ENCODE data around the gene EEF2KMT.
A peak's percentile ranks its signal among the peaks of the same experiment; 100 is the strongest.
"Not testable (repeated sequence)": the region's sequence is repeated elsewhere in the genome, so short reads cannot be mapped to it uniquely, and the experiment has no call there.

EEF2KMT gene, protein sequence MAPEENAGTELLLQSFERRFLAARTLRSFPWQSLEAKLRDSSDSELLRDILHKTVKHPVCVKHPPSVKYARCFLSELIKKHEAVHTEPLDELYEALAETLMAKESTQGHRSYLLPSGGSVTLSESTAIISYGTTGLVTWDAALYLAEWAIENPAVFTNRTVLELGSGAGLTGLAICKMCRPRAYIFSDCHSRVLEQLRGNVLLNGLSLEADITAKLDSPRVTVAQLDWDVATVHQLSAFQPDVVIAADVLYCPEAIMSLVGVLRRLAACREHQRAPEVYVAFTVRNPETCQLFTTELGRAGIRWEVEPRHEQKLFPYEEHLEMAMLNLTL

DNA sequence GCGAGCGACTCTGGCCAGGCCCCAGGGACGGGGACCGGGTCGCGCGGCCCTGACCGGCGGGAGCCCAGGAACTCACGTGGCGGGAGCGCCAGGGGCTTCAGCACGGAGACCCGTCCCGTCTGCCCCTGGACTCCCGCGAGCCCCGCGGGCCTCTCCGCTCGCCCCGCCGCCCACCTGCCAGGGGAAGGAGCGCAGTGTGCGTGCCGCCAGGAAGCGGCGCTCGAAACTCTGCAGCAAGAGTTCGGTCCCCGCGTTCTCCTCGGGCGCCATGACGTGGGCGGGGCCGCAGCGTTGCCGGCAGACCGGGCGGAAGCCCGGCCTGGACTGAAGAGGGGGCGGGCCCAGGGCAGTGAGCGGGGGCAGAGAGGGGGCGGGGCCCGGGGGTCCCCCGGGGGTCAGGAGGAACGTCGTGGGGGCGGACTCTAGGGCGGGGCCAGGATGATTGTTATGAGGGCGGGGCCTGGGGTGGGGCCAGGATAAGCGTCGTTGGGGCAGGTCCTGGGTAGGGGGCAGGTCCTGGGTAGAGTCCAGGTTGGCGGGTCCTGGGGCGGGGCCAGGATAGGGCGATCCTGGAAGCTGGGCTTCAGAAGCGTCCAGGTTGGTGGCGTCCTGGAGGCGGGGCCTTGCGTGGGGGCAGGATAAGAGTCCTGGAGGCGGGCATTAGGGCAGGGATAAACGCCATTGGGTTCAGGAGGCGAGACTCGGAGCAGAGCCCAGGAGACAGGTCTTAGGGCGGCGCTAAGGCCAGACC is at the start of gene EEF2KMT:
Gene EEF2KMT, minus strand, starts transcription at position 326 of the 751 bp plus-strand sequence. Its CDS starts 56 bp downstream, at position 270.
- DNase-seq, result peak; percentile 90 to 96

- not testable (repeated sequence) for DNase-seq
Observed at GRCh38 chr16:5144621-5144956, 47.0 kb upstream of the EEF2KMT start.

- DNase-seq, result no peak
Observed at GRCh38 chr16:5143761-5144620, 46.4 kb upstream of the EEF2KMT start.

- not testable (repeated sequence) for DNase-seq
Observed at GRCh38 chr16:5140151-5140550, 42.6 kb upstream of the EEF2KMT start.

DNA sequence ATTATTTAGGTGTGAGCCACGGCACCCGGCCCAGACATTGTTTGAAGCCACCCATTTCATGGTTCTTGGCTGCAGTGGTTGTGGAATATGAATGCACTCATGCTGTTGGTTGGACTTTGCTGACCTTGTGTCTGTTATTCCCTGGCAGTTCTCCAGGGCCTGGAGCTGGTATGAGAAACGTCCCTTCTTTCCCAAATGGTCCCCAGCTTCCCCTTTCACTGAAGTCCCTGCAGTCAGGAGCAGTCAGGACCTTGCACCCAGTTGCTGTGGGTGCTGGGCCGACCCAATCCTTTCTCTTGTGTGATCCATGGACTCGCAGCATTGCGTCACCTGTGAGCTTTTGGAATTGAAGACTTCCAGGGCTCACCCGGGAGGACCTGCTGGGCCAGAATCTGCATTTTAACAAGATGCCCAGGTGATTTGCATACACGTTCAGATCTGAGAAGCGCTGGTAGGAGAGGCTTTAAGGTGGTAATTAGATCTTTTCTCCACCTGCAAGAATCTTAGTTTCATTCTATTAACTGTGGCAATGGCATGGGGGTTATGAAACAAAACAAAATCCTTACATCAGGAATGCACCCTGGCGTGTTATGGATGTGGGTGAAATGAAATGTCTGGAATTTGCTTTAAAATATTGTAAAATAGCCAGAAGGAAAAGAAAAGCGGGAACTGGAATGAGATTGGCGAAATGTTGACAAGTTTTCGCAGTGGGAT is 37.3 kb upstream of the EEF2KMT start:
- DNase-seq, result not testable (repeated sequence)

- not testable (repeated sequence) for DNase-seq
Observed at GRCh38 chr16:5132915-5133600, 35.5 kb upstream of the EEF2KMT start.

DNA sequence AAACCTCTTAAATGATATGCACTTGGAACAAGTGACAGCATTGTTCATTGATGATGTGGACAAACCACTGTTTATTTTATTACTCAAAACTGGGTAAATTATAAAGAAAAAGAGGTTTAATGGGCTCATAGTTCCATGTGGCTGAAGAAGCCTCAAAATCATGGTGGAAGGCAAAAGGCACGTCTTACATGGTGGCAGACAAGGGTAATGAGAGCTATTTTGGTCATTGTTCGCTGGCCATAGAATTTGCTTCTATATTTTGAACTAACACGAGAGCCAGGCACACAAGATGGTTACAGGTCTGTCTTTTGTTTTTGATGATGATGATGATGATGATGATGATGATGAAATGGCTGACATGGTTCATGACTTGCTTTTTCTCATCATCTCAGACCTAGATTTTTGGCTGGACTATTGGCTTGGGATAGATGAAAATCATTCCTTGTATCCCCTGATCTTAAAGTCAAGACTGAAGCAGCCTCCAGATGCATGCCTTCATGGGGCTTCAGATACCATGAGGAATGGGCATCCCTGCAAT is 33.9 kb upstream of the EEF2KMT start:
- not testable (repeated sequence) for DNase-seq

DNA sequence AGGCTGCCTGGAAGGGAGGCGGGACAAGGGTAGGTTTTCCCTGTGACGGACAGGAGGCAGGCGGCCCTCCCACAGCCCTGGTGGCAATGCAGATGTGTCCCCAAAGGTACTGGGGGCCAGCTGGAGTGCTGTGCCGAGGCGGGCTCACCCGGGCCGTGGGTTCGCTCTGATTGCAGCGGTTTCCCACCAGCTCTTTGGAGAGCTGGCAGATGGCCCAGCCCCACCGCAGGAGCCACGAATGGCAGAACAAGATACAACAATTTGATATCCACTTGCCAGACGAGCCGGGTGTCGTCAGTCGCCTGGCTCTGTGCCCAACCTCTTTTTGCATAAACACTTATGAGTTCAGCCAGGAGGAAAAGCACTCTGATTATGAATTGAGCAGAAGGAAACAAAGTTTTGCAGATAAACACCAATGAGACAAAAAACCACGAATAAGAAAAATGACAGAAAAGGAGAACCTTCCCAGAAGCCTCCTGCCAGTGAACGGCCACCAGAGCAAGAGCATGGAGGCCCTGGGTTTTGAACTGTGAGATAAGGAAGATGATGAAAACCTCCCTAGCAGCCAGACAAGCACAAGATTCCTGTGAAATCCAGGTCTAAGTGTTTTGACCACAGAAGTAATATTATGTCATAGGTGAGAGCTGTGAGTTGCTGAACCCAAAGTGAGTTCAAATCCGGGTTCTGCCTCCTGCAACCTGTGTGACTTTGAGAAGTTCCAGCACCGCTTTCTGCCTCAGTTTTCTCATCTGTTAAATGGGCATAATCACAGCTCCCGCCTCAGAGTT is 19.9 kb upstream of the EEF2KMT start:
- DNase-seq, result not testable (repeated sequence)

- DNase-seq, result not testable (repeated sequence)
Observed at GRCh38 chr16:5116780-5117295, 19.2 kb upstream of the EEF2KMT start.

- DNase-seq, result not testable (repeated sequence)
Observed at GRCh38 chr16:5110933-5111332, 13.3 kb upstream of the EEF2KMT start.

- no peak for DNase-seq
Observed at GRCh38 chr16:5108505-5109158, 11.0 kb upstream of the EEF2KMT start.

GRCh38 chr16:5105039-5105438 is 7.4 kb upstream of the EEF2KMT start:
- not testable (repeated sequence) for DNase-seq

GRCh38 chr16:5103296-5104032 is 5.9 kb upstream of the EEF2KMT start:
- DNase-seq, result not testable (repeated sequence)

DNA sequence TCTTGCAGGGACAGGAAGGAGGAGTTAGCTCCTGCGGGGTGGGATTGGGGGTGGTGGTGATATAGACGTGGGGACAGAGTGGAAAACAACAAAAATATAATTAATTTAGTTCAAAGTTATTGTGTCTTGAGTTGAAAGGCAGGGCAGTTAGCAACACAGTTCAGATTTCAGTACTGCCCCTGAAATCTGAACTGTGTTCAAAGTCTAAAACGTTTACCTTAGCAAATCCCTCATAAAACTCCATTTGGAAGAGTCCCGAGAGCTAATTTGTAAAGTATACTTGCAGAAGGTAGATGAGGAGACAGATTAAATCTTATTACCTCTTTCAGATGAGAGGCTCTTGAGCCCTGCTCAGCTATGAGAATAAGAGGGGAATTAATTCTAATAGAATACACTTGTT is 1.6 kb upstream of the EEF2KMT start:
- DNase-seq, result not testable (repeated sequence)

DNA sequence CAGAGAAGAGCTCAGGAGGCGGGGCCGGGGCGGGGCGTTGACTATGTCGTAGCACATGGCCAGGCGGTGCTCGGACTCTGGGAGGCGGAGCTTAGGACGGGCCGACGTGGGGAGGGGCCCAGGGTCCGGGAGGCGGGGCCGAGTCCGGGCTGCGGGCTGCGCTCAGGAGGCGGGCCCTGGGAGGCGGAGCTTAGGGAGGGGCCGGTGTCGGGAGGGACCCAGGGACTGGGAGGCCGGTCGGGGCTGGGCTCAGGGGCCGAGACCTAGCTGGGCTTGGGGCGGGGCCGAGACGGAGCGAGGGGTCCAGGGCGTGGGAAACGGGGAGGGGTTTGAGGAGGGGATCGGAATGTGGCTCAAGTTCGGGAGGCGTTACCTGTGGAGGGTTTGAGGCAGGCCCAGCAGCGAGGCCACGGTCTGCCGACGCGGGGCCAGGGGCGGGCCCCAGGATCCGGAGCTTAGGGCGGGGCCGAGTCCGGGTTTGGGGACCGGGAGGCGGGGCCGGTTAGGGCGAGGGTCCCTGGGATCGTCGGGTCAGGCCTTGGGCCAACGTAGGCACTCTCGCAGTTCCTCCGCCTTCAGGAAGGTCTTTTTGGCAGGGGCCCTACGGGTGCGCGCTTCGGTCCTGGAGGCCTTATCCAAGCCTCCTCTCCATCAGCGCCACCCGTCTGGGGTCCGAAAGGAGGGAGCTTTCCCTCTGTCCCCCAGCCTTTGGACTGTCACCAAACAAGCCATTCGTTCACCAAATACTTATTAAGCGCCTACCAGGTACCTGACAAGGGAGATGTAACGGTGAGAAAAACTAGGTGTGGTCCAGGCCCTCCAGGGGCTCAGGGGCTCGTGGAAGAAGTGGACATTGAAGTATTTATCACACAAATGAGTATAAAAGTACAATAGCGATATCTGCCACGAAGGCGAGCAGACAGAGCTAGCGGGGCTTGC is 895 bp upstream of the EEF2KMT start:
- peak in 1 of 2 experiments; percentile 6 for DNase-seq

- not testable (repeated sequence) for DNase-seq
Observed at GRCh38 chr16:5097061-5097469, 530 bp downstream of the EEF2KMT start.

DNA sequence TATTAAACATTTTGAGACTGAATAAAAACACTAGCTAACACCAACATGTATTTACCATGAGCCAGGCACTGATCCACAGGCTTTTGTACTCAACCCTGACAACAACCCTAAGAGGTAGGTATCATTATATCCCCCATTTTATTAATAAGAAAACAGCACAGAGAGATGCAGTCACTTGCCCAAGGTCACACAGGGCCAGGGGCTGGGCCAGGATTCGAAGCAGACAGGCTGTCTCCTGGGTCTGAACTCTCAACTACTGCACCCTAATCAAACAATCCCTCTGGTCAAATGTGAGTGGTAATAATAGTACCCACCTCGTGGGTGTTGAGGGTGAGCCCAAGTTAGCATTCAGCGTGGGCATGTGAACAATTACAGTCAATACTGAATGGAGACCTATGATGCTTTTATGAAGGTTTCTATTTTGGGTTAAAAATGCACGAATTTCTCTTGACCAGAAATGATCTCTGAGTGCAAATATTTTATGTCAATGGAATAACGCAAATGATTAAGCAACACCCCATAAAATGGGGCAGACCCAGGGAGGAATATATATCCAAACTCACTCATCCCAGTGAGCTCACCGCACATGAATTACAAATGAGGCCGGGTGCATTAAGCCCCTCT is 1.0 kb downstream of the EEF2KMT start:
- not testable (repeated sequence) for DNase-seq
